Measurements from ENCODE around the gene TMEM175.

DNA sequence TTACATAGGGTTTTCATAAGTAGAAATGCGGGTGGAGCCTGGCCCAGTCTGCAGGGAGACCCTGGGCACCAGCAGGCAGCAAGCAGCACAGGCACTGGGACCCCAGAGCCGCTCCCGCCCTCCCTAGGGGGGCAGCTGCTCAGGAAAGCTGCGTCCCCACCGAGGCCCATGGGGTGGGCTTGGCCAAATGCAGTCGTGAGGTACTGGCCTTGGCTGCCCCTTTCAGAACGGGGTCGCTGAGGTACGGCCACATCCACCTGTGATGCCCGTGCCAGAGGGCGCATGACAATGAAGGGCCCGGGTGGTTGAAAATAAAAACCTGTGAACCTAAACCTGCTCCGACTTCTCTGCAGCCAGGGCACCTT is 16.7 kb downstream of the TMEM175 start:
- TF ChIP-seq, protein P1, sequence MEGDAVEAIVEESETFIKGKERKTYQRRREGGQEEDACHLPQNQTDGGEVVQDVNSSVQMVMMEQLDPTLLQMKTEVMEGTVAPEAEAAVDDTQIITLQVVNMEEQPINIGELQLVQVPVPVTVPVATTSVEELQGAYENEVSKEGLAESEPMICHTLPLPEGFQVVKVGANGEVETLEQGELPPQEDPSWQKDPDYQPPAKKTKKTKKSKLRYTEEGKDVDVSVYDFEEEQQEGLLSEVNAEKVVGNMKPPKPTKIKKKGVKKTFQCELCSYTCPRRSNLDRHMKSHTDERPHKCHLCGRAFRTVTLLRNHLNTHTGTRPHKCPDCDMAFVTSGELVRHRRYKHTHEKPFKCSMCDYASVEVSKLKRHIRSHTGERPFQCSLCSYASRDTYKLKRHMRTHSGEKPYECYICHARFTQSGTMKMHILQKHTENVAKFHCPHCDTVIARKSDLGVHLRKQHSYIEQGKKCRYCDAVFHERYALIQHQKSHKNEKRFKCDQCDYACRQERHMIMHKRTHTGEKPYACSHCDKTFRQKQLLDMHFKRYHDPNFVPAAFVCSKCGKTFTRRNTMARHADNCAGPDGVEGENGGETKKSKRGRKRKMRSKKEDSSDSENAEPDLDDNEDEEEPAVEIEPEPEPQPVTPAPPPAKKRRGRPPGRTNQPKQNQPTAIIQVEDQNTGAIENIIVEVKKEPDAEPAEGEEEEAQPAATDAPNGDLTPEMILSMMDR (IDR thresholded peaks at IDR 0.05) = no peak
- TF ChIP-seq POLR2A (IDR thresholded peaks at IDR 0.05) (no peak), EP300 (IDR thresholded peaks at IDR 0.05) (no peak)

Measured in tibial nerve (tissue), 4 donors.